GM04504 (cell line): ENCODE measurements around the gene ERAP2.
"Not testable (repeated sequence)": the region's sequence is repeated elsewhere in the genome, so short reads cannot be mapped to it uniquely, and the experiment has no call there.

Source experiments
- DNase-seq: peaks from one replicate; pipeline ENCODE4 v3.0.0-alpha.2; 2012; ENCODE audit warnings: low read depth

ERAP2 gene

GRCh38 chr5:96896806-96897205 lies 20.5 kb downstream of the ERAP2 start:
- DNase-seq: no peak

DNA sequence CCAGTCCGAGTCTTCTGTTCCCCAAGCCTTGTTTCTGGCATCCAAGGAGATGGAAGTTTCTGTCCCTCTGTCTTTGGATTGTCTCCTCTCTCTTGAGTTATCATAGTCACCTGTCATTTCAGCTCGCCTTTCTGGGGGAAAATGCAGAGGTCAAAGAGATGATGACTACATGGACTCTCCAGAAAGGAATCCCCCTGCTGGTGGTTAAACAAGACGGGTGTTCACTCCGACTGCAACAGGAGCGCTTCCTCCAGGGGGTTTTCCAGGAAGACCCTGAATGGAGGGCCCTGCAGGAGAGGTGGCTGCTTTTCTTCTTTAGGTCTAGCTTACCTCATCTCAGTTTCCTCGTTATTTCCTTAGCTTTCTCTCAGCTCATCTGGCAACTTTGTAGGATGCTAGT lies 25.1 kb downstream of the ERAP2 start:
- DNase-seq: no peak

GRCh38 chr5:96901841-96902240 lies 25.5 kb downstream of the ERAP2 start:
- DNase-seq: no peak

DNA sequence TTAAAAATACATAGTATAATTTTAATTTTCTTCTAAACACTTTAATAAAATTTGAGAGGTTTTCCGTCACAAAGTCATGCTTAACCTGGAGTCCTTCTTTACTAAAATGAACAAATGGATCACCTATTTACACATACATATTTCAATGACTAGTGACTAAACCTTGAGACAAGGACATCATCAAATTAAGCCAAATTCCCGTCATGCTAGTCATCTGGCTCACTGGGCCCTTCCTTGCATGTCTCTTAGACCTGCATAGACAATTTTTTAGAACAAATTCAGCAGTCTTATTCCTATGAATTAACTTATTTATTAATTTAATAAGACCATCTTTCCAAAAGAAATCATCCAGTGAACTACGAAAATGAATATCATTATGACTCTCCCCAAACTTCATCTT lies 26.6 kb downstream of the ERAP2 start:
- DNase-seq: no peak

DNA sequence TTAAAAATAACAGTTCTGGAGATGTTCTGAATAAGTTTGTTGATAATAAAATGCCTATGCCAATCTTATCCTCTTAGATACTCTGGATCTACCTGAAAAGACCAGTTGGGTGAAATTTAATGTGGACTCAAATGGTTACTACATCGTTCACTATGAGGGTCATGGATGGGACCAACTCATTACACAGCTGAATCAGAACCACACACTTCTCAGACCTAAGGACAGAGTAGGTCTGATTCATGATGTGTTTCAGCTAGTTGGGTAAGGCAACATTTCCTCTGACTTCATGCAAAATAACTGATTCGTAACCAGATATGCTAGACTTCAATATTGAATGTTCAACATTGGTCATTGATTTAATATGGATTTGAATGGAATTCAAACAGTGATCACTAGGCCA lies 27.0 kb downstream of the ERAP2 start:
- DNase-seq: no peak

- no peak for DNase-seq
These were observed 28.0 kb downstream of the ERAP2 start for GRCh38 chr5:96904054-96904931.

DNA sequence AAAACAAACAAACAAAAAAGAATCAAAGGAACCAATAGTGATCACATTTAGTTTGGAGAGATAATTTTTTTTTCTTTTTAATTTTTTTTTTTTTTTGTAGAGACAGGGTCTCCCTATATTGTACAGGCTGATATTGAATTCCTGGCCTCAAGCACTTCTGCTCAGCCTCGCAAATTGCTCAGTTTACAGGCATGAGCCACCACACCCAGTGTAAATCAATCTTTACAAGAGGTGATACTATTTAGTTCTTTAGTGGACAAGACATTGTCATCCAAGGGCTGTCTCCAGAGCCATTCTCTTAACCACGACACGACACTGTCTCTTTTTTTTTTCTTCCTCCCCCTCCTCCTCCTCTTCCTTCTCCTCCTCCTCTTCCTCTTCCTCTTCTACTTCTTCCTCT lies 29.6 kb downstream of the ERAP2 start:
- DNase-seq: no peak

DNA sequence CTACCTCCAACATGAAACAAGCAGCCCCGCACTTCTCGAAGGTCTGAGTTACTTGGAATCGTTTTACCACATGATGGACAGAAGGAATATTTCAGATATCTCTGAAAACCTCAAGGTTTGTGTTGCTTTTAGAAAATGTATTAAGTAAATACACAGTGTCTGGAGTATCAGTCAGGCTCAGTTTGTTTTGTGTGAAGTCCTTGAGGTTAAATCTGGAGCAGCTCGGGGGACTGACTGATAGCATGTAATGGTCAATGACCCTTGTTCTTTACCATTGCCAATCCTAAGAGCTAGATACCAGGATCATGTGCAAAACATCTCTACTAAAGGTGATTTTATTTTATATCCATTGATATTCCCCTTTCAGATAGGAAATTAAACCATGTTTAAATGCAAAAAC lies 32.7 kb downstream of the ERAP2 start:
- DNase-seq: no peak

DNA sequence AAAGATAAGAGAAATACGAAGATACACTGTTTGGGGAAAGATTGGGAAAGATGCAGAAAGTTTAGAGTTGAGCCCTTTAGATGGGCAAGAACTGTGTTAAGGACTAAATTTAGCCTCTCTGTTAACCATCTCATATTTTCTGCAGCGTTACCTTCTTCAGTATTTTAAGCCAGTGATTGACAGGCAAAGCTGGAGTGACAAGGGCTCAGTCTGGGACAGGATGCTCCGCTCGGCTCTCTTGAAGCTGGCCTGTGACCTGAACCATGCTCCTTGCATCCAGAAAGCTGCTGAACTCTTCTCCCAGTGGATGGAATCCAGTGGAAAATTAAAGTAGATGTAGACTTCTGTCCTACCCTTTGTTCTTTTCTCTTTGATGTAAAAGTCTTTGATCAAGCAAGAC lies 33.1 kb downstream of the ERAP2 start:
- DNase-seq: no peak

- no peak for DNase-seq
These were observed 34.8 kb downstream of the ERAP2 start for GRCh38 chr5:96911139-96911538.

GRCh38 chr5:96913233-96913632 lies 36.9 kb downstream of the ERAP2 start:
- DNase-seq: no peak

- DNase-seq: no peak
These were observed 43.5 kb downstream of the ERAP2 start for GRCh38 chr5:96919754-96920197.

DNA sequence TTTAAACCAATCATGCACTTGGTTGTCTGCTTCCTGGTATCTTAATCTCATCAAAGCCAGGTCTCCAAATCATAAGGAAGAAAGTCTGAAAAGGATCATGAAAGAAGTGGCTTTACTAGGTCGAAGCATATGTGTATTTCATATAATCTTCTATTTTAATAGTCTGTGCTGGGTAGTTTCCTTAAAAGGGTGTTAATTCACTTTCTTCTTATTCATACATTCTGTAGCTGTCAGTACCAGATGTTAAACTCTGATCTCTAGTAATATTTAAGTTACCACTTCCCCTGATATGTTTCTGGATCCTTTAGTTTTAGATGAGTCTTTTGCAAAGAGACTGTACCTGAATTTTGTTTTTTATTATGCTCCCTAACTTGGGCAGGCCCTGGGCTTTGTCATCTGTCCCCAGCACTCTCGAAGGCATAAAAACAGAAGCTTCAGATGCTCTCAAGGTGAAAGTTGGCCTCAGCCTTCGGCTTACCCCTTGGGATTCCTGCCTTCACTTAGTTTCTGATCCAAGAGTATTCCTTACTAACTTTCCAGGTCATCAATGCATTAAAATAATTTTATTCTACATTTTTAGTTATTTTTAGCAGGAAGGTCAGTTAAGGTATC lies 44.5 kb downstream of the ERAP2 start:
- DNase-seq: no peak

- no peak for DNase-seq
These were observed 46.4 kb downstream of the ERAP2 start for GRCh38 chr5:96922499-96923244.

DNA sequence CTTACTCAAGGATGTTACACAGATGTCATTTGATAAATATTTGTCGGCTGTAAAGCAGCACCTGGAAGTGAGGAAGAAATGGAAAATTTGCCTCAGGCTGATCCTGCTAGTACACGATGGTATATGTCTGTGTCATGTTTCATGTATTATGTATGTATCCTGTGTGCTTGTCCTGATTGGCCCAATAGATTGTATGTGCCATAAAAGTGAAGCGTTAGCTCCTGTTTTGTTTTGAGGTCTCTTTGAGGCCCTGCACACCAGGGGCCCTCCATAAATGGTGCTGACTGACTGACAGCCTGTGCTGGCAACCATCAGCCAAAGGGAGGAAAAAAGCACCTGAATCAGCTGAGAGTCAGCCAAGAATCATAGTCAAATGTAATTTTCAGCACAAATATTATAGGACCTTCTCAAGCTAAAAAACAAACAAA lies 47.7 kb downstream of the ERAP2 start:
- DNase-seq: no peak

DNA sequence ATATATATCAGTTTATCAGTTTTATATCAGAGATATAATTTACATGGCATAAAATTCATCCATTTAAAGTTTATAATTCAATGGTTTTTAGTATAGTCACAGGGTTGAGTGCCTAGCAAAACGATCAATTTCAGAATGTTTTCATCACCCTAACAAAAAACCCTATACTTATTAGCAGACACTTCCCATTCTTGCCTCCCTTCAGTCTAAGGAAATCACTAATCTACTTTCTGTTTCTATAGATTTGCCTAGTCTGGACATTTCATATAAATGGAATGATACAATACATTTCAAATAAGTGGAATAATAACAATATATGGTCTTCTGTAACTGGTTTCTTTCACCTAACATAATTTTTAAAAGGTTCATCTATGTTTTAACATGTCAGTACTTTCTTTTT lies 50.0 kb downstream of the ERAP2 start:
- no peak for DNase-seq

DNA sequence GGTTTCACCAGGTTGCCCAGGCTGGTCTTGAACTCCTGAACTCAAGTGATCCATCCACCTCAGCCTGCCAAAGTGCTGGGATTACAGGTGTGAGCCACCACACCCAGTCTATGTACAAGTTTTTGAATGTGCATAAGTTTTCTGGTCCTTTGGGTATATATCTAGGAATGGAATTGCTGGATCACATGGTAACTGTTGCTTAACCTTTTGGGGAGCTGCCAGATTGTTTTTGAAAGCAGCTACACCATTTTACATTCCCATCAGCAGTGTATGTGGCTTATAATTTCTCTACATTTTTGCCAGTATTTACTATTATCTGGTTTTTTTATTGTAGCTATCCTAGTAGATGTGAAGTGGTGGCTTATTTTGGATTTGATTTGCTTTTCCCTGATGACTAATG lies 50.7 kb downstream of the ERAP2 start:
- DNase-seq: no peak

DNA sequence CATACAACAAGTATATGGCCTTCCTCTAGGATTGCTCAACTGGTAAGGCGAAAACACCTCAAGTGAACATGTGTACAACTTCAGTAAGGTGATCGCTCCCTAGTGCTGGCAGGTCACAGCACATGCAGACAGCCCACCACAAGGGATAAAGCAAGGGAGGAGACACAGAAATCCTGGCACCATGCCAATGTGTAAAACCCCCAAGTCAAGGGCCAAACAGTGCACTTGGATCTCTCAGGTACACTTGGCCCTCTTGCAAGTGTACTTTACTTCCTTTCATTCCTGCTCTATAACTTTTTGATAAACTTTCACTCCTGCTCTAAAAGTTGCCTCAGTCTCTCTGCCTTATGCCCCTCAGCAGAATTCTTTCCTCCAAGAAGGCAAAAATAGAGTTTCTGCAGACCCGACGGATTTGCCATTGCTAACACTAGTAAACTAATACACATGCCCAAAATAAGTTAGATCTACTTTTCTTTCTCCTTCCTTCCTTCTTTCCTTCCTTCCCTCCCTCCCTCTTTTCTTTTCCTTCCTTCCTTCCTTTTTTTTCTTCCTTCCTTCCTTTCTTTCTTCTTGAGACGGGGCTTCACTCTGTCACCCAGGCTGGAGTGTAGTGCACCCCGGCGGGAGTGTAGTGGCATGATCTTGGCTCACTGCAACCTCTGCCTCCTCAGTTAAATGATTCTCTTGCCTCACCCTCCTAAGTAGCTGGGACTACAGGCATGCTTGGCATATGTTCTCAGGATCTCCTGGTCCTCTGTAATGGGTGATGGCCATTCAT lies 52.8 kb downstream of the ERAP2 start:
- no peak for DNase-seq

- no peak for DNase-seq
These were observed 53.8 kb downstream of the ERAP2 start for GRCh38 chr5:96930058-96930457.

- DNase-seq: no peak
These were observed 54.3 kb downstream of the ERAP2 start for GRCh38 chr5:96930589-96930988.

DNA sequence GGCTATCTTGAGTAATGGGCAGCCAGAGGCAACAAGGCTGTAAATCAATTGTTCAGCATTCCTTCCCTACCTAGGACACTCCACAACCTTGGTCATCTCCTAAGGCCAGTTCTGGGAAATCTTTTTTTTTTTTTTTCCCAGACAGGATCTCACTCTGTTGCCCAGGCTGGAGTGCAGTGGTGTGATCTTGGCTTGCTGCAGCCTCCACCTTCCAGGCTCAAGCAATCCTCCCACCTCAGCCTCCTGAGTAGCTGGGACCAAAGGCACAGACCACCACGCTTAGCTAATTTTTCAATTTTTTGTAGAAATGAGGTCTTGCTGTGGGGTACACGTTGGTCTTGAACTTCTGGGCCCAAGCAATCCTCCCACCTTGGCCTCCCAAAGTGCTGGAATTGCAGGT lies 54.7 kb downstream of the ERAP2 start:
- not testable (repeated sequence) for DNase-seq

DNA sequence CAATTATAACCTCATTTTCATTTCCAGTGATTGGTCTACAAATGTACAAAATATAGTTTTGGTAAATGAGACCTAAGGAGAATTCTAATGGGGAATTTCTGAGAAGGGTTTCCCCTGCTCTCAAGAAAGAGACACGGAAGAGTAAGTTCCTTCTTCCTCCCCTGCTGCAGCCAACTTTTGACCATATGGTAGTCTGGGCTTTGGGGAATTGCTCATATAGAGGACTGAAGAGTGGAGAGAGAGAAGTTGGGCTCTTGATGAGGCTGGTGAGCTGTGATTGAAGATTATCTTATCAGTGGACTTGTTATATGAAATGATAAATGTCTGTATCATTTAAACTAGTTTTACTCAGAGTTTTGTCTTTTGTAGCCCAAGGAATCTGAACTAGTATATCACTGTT lies 55.3 kb downstream of the ERAP2 start:
- no peak for DNase-seq
